ENCODE data around the gene ETHE1.

GRCh38 chr19:43476606-43477005, 50.4 kb downstream of the ETHE1 start:
- TF ChIP-seq EP300 (IDR thresholded peaks at IDR 0.05), result no peak
- TF ChIP-seq, protein P1, sequence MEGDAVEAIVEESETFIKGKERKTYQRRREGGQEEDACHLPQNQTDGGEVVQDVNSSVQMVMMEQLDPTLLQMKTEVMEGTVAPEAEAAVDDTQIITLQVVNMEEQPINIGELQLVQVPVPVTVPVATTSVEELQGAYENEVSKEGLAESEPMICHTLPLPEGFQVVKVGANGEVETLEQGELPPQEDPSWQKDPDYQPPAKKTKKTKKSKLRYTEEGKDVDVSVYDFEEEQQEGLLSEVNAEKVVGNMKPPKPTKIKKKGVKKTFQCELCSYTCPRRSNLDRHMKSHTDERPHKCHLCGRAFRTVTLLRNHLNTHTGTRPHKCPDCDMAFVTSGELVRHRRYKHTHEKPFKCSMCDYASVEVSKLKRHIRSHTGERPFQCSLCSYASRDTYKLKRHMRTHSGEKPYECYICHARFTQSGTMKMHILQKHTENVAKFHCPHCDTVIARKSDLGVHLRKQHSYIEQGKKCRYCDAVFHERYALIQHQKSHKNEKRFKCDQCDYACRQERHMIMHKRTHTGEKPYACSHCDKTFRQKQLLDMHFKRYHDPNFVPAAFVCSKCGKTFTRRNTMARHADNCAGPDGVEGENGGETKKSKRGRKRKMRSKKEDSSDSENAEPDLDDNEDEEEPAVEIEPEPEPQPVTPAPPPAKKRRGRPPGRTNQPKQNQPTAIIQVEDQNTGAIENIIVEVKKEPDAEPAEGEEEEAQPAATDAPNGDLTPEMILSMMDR (IDR thresholded peaks at IDR 0.05), result no peak
